Daoy (cell line): Measurements from ENCODE around the gene COL15A1. TPM values are rescaled to one million over a fixed set of nuclear protein-coding genes. Genes with fewer than 3 reads are reported as not detected.

Experiments used
- DNase-seq: peaks from one replicate; pipeline ENCODE4 v3.0.0-alpha.2; 2015; ENCODE audit warnings: low read depth
- total RNA-seq: library from RNA; depleted of rRNA; stranded (reverse); fragments of >200 nt; shearing (Covaris generic); gene quantifications from 2 replicates; pipeline ENCODE4 v1.2.3, GENCODE V29; 2014

Gene COL15A1
- total RNA-seq, 1 experiment from 2014 or later = 0.74 TPM

DNA sequence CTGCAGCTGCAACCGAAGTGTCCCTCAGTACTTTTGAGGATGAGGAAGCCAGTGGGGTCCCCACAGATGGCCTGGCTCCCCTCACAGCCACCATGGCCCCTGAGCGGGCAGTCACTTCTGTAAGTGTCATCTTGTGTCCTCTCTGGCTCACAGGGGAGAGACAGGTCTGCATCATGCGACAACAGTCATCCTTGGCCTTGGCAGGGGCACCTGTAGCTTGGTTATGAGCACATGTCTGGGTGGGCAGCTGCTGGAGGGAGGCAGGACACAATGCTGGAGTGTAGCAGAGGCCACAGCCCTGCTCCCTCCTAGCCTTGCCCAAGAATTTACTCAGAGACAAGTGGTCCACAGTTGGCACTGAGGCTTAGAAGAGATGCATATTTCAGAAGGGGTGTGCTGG is 71.7 kb downstream of the COL15A1 start:
- DNase-seq = no peak

GRCh38 chr9:99015890-99016289 is 72.2 kb downstream of the COL15A1 start:
- DNase-seq = no peak

GRCh38 chr9:99016681-99017387 is 73.1 kb downstream of the COL15A1 start:
- DNase-seq = no peak

- DNase-seq = no peak
Observed at GRCh38 chr9:99018653-99019052, 74.9 kb downstream of the COL15A1 start.

GRCh38 chr9:99019510-99020331 is 76.0 kb downstream of the COL15A1 start:
- DNase-seq = peak; percentile 83

DNA sequence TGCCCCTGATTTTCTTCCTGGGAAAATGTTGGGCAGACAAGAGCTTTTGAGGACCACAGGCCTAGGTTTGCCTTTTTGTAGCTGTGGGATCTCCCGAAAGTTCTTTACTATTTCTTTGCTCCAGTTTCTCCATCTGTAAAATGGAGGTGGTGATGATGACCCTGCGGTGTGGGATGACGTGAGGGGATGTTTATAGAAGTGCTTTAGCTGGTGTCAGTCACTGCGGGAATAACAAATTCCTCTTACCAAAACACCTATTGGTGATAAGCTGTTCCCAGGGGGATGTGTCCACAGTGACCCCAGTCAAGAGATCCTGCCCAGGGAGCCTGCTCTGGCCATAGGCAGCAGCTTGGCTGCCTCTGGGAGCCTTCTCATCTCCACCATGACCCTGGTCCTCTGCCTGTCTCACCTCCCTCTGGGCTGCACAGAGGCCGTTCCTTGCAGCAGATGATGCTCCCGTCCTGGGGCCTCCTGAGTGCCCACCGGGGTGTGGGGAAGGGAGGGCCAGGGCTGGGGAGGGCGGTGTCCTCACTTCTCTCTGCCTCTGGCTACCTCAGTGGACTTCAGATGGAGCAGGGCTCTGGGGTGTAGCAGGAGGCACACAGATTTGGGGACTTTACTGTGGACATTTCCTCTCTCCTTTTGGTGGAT is 77.2 kb downstream of the COL15A1 start:
- DNase-seq = no peak

- no peak for DNase-seq
Observed at GRCh38 chr9:99021512-99021911, 77.8 kb downstream of the COL15A1 start.

- DNase-seq = no peak
Observed at GRCh38 chr9:99023231-99023630, 79.5 kb downstream of the COL15A1 start.

DNA sequence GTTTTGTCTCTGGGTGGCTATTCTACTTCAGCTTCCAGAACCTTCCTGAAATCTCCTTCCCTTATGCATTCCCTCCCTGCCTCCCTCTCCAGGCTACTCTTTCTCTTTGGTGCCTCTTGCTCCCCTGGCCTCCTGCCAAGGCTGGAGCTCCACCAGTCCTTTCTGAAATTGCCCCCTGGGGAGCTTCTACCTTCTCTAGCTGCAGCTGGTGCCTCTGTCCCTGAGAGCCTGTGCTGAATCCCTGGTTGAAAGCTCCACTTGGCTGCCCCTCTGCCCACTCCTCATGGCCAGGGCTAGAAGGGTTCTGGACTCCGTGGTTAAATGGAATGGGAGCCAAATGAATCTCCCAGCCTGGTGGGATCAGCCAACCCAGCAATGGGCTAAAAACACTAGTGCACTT is 80.1 kb downstream of the COL15A1 start:
- peak; percentile 51 for DNase-seq

- no peak for DNase-seq
Observed at GRCh38 chr9:99024959-99025358, 81.3 kb downstream of the COL15A1 start.

DNA sequence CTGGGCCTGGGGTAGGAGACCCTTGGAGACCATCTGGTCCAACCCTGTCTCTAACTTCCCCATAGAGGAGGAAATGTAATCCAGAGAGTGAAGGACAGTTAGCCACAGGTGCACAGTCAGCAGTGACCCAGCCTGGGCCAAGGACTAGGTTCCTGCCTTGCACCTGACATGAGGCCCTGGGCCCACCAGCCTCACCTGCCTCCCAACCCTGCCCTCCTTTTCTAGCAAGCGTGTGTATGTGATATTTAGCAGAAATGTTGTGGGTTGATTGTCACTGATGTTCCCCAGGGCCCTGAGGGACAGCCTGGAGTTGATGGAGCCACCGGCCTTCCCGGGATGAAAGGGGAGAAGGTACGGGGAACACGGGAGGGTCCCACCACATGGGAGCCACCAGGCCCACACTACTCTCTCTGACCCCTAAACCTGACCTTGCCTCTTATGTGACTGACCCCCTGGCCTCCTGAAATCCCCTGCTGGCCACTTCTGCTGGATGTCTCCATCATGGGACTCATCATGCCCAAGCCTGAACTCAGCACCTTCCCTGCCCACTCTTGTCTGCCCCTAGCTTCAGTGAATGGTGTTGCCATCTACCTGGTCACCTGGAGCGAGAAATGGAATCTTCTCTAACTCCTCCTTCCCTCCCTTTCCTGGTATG is 82.0 kb downstream of the COL15A1 start:
- DNase-seq = no peak

DNA sequence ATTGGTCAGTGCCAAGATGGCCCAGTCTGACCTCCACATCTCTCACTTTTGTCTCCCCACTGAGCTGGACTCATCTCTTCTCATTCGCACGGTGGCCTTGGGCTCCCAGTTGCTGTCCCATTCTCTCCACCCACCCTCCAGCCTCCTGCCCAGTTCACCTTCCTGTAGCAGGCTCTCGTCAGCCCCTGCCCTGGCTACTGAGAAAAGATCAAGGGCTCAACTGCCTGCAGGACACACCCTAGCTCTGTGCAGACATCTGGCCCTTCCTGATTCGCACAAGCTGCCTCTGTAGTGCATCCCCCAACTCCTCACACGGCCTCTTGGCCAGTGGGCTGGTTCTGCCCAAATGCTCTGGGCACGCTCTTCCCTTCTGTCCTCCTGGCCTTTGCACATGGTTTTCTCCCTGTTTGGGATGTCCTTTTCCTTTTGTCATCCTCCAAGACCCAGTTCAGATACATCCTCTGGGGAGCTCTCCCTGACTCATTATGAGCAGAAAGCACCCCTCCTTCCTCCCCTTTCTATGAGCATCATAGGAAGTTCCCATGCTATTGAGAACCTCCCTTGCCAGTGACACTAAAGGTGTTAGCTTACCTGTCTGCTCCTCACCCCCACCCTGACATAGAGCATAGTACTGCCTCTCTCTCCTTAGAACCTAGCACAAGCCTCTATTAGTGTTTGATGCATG is 82.7 kb downstream of the COL15A1 start:
- DNase-seq = no peak

GRCh38 chr9:99026956-99027298 is 83.2 kb downstream of the COL15A1 start:
- DNase-seq = no peak

- DNase-seq = no peak
Observed at GRCh38 chr9:99027443-99027842, 83.7 kb downstream of the COL15A1 start.

DNA sequence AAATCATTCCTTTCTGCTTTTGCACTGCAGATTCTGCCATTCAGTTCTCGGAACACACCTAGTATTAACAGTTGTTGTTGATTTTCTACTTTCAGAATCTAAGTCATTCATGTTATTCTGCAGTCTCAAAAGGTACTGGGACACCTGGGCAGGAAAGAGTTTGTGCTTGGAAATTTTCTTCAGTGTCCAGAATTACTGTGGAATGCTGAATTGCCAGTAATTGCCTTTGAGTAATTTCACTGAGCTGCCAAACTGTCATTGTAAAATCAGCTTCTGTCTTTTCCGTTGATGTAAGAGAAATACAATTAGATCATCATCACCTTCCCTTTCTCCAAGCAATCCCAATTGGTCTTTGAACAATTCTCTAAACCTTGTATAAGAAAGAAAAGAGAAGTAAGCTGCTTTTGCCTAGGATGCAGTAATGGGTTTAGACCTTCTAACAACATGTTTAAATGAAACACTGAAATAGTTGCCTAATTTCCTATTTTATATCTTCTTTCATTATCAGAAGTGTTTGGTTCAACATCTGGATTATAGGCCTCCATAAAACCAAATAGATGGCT is 85.5 kb downstream of the COL15A1 start:
- DNase-seq = no peak

GRCh38 chr9:99030092-99030511 is 86.4 kb downstream of the COL15A1 start:
- peak; percentile 39 for DNase-seq

DNA sequence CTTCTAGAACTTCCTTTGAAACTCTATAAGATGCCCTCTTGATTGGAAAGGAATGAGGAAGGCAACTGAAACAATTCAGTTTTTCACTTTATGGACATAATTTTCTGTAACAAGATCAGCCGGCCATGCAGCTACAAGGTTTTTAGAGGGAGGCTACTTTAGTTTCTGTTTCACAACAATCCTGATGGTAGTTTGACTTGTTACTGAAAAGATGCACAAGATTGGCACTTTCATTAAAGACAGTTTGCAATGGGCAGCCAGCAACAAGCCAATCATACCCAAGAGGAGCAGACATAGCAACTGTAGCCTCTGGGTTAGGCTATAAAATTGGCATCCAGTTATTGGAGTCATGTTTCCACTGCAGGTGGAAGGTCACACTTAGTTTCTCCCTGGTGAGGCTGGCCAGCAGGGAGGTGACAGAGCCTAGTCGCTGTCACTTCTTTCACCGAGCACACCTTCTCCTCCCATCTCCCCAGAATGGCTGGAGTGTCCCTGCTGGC is 87.0 kb downstream of the COL15A1 start:
- DNase-seq = no peak

DNA sequence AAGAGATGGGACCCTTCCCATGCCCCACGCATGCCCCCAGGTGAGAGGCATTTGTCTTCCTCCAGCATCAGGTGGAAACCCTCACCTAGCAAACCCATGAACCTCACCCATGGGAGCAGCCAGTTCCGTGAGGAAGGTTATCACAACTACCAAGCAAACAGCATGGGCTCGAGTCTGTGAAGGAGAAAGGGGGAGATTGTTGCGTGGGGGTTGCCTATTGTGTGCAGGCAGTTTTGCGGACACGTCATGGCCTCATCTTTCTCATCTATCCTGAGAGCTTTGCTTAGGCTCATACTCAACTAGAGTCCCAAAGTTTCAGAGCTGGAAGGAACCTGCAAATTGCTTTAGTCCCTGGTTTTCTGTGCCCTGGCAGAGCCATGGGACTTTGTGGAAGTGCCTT is 87.6 kb downstream of the COL15A1 start:
- no peak for DNase-seq

GRCh38 chr9:99031994-99032393 is 88.3 kb downstream of the COL15A1 start:
- no peak for DNase-seq

- DNase-seq = no peak
Observed at GRCh38 chr9:99034149-99034548, 90.4 kb downstream of the COL15A1 start.

DNA sequence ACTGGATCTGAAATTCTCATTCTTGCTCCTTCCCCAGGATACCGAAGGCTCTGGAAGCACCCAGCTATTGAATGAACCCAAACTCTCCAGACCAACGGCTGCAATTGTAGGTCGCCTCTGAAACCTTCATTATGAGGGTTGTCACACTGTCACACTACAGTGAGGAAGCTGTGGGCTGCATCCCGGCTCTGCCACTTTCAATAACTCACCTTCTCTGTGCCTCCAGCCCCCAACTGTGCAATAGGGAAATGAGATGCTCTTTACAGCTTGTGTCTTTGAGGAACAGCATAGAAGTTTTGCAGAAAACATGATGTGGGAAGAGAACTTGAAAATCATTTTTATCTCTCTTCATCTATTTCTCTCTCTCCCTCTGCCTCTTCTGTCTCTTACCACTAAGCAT is 91.6 kb downstream of the COL15A1 start:
- no peak for DNase-seq
